ENCODE data around the gene LRRN2.

The LRRN2 gene

DNA sequence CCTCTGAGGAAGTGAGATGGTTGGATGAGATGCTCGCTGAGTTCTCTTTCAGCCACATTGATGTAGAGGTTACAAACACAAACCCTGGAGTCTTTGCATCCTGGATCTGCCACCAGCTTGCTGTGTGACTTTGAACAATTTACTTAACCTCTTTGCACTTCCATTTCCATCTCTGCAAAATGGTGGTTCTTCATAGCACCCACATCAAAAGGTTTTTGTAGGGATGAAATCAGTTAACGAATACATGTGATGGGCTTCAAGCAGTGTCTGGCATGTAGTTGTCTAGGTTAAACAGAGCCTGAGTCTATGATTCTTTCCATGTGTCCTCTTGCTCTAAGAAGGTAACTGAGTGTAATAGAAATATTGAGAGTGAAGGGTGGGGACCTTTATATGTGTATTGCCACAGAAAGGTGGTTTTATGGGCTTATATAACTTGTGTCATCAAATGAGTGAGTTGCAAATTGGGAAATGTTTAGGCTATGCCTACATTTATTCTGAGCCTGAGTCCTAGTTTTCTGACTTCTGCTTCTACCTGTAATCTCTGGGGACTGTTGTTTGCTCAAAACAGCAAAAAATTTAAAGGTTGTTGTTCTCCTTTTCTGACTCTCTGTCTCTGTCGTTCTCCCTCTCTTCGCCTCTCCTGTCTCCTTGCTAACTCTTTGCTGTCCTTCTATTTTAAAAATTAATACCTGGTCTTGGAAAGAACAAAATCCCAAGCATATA is 27.3 kb upstream of the LRRN2 start:
- DNase-seq (ENCODE audit: low read depth) = no peak

DNA sequence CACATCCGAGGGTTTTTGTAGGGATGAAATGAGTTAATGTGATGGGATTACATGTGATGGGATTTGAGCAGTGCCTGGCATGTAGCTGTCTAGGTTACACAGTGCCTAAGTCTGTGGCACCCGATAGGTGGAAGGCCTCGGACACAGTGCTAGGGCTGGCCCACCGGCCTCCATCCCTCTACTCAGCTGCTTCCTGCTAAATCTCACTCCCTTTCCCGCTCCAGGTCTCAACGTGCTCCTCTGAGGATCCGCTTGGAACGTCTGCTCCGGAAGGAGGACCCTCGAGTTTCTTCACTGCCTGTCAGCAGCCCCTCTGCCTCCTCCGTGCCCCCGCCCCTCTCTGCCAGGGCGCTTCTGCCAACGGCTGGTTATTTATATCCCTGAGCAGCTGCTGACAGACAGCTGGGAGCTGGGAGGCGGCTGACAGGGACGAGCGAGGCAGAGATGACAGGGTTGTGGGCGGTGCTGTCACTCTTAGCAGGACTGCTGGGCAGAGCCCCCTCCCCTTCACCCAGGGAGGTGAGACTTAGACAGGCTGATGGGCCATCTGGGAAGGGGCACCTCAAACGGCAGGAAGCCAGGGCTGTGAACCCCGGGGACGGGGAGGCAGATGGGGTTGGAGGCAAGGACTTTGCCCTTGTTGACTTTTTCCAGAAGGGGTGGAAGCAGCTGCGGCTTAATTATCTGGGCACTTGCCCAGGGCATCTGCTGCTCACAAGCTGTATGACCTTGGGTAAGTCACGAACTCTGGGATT is 26.6 kb upstream of the LRRN2 start:
- no peak for DNase-seq (ENCODE audit: low read depth)

DNA sequence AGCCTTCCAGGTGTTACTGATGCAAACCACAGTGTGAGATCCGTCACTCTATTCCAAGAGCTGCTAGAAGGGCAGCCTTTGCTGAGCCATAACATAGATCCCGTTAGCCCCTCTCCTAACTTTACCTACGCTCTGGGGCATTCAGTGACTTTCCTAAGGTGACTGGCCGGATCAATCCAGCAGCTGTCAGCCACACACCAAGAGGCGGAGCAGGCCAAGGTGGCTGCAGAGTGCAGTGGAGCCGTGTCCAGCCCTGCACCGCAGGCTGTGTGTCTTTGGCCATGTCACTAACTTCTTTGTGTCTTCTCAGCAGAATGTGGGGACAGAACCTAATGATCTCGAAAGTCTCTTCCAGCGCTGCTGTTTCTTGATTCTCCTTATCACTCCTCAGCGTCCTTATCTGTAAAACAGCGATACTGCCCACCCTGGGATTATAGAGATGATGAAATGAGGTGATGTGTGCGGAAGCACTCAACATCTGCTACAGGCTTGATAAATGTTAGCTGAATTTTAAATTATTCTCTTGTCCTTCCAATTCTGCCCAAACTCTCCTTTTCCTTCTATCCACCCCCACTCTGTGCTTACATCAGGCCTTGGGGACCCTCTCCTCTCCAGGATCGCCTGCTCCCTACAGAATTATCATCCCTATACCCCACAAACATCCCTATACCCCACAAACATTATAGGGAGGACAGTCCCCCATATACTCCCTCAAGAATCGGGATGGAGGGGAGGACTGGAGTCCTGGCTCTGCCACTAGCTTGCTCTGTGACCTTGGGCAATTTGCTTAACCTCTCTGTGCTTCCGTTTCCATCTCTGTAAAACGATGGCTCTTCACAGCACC is 25.8 kb upstream of the LRRN2 start:
- no peak for DNase-seq (ENCODE audit: low read depth)

DNA sequence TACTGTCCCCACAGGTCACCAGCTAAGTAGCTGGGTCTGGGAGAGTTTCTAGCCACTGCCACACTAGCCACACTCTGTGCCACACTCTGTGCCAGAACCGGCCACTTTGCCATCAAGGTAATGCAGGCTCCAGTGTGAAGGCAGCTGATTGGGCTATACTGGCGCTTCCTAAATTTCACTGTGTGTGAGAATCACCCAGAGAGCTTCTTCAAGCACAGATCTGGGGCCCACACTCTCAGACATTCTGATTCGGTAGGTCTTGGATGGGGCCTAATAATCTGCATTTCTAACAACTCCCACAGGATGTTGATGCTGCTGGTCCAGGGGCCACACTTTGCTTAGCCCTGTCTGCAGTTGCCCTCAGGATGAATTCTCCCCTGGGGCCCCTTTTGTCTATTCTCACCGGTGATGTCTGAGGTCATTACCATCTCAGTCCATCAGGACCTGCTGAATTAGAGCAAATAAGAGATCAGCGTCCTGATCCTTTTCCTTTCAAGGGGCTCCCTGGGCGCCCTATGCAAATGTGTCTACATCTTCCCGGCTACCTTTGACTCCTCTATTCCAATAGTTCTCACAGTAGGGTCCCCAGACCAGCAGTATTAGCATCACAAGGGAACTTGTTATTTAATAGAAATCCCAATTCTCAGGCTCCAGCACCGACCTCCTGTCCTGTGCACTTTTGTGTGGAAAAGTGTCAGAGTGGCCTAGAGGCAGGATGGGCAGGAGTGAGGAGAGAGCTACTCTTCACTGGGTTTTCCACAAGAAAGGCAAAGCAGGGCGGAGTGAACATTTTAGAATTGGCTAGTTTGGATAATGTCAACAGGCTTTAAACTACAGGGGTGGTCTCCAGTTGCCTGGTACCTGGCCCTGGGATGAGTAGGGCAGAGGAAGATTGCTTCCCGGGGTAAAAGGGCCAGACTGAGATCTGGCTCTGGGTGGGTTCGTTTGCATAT is 24.7 kb upstream of the LRRN2 start:
- no peak for DNase-seq (ENCODE audit: low read depth)

DNA sequence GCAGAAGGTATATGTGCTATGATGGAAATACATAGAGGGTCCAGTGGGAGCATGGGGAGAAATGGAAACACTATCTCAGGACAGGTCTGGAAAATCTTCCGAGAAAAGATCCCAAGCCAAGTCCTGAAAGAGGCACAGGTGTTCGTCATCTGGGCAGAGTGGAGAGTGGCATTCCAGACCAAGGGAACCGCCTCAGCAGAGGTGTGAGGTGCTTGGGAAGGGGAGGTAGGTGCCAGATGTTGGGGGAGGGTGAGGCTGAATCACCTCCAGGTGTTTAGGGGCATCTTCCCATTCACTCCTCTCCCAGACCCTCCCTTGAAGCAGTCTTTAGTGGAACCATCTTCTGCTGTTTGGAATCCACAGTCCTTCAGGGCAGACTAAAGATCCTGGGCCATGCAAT is 23.5 kb upstream of the LRRN2 start:
- no peak for DNase-seq (ENCODE audit: low read depth)

DNA sequence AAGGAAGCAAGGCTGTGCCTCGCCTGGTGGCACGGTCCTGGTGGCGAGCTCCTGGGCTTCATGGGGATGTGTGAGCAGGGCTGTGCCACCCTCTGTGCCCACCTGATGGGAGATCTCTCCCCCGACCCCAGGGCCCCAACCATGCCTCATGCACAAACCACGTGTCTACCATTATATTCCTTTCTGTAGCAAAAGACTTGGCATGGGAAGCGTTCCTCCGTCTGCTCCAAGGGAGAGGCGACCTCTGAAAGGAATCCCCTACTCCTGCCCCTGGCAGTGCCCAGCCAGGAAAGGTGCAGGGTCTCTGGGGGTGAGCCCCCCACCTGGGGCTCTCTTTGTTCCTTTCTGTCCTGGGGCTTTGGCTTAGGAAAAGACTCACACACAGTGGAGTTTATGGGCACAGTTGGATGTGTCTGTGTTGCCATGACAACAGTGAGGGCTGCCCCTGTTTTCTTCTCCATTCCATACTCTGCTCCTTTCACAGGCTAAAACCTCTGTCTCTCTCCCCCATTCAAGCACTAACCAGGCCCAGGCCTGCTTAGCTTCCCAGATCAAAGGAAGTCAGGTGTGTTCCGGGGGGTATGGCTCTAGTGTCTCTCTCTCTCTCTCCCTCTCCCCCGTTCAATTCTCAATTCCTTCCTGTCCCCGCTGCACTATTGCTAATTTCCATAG is 21.4 kb upstream of the LRRN2 start:
- DNase-seq (ENCODE audit: low read depth) = no peak

DNA sequence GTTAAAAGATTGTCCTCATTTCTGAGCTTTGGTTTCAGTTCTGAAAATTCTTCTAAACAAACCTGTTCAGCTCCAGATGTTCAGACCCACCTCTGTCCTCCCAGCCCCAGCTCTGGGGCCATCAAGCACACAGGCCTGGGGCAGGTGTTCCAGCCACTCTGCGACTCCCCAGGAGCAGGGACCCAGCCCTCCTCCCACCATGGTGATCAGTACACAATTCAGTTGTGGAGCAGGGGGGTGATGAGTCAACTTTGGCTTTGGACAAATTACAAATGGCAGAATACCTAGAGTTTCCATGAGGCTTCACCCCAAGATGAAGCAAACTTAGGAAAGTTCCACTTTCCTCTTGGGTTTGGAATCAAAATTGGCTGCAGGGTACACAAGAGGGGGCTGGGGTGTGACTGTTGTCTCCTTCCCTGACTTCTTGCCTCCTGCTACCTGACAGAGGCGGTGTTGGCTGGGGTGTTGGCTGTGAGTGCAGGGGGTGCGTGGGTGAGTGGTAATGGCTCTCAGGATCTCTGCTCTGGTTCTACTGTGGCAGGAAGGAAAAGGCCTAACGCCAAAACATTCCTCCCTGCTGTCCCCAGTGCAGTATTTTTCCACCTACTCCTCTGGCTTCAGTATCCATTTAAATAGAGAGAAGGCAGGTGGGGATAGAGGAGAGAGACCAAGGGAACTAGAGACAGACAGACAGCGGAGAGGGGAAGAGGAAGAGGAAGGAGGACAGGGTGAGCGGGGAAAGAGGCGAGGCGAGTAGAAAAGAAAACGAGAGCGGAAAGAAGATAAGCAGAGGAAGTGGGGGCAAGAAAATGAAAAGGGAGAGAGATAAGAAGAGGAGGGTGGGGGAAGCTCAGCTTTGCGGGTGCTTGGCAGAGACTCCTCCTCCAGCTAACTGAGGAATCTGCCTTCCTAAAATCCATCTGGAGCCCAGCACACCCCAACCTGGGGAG is 20.6 kb upstream of the LRRN2 start:
- DNase-seq (ENCODE audit: low read depth) = no peak

DNA sequence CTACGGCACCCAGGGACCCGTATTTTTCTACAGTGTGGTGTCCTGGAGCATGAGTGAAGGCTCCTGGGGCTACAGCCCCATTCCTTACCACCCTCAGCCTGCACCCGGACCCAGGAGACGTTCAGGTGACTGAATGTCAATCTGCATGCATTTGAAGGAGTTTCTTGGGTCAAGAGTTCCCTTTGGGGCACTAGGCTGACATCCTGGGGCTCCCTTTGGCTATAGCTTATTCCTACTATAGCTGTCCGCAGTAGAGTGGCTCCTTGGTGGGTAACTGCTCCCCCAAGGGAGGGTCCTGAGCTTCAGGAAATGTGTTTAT is 19.9 kb upstream of the LRRN2 start:
- no peak for DNase-seq (ENCODE audit: low read depth)

DNA sequence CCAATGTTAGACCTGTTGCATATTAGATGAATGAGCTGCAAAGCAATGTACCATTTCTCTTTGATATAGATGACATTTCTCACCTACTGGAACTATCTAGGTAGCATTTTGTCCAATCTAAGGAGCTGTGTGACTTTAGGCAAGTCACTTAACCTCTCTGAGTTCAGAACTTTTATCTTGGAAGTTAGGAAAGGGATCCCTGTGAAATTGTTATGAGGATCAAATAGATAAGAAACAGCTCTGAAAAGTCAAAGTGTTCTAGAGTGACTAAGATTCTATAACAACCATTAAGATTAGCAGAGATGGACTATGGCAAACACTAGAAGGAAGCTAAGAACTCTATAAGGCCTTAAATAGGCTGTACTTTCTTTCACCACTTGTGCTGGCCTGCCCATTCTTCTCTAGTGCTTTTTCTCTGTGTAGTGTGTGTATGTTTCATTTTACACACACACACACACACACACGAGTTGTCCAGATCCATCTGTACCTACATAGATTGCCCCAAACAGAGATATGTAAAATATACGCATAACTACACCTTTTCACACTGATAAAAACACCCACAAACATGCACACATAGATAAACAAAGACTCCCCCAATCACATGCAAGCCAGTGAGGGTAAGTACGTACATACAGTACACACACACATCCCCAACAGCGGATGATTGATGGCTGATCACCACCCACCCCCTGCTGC is 19.4 kb upstream of the LRRN2 start:
- no peak for DNase-seq (ENCODE audit: low read depth)

DNA sequence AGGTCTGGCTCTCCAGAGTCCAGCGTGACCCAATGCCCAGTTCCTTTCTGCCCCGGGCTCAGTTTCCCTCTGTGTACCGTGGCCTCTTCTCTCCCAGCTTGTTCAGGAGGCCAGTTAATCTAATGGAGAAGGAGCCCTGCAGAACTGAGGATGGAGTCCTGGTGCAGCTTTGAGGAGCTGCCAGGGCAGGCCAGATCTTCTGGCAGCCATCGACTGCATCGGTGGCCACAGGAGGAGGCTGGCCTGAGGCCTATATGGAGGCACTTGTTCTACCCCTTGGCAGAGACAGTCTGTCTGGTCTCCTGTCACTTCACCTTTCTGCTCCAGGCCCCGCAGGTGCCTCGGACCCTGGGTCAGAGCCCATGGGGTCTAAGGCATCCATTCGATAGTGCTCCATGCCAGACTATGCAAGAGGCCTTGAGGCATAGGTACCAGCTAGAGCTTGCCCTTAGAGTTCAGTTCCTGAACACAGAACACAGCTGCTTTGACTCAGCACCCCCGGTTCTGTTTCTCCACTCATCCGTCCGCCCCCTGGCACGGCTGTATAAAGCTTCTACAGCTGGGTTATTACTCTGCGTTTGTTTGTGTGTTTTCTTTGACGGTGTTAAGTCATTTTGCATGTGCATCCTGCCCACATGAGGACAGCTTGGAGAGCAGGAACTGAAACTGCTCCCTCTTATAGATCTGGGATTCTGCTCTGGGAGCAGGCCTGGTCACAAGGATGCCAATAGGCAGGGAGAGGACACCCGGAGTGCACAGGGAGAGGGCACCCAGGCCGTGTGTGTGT is 18.5 kb upstream of the LRRN2 start:
- DNase-seq (ENCODE audit: low read depth) = no peak

DNA sequence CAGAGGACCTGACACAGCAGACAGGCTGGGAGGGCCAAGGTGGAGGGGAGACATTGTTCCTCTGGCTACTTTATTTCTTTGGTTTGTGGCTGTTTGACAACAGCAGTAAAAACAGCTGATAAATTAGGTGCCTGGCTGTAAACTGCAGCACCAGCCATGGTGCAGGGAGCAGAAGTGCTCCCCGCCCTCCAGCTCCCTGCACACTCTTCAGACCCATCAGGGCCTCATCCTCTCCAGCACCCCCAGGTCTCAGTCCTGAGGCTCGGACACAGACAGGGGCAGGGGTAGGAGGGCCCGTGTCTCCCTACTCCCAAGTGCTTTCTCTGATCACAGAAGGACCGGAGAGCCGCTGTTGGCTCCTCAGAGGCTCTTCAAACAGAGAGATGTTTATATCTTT is 17.7 kb upstream of the LRRN2 start:
- no peak for DNase-seq (ENCODE audit: low read depth)

DNA sequence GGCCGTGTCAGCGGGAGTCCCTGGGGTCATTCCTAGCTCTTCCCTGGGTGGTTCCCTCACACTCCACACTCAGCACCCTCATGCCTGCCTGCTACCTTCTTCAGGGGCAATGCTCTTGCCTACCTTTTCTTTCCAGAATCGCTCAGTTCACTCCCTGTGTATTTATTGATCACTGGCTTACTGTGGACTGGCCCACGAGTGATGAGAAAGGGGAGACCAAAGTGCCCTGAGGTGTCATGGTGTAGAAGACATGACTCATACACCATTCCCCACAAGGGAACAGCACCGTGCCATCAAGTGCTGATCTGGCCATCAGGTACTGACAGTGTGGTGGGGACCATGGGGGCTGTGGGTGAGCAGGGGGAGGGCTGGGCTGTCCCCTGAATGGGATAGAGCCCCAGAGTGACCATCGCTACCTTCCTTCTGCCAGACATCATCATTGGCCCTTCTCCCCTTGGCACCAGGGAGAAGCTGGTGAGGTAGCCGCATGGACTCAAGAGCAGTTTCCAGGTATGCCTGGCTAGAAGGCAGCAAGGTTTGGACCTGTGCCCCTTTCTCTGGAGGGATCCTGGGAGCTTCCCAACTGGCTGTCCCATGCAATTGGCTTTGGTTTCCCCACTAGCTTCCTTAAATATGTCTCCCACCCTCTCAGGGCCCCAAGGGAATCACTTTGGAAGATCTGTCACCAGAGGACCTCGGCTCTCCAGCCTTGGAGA is 17.2 kb upstream of the LRRN2 start:
- DNase-seq (ENCODE audit: low read depth) = no peak

DNA sequence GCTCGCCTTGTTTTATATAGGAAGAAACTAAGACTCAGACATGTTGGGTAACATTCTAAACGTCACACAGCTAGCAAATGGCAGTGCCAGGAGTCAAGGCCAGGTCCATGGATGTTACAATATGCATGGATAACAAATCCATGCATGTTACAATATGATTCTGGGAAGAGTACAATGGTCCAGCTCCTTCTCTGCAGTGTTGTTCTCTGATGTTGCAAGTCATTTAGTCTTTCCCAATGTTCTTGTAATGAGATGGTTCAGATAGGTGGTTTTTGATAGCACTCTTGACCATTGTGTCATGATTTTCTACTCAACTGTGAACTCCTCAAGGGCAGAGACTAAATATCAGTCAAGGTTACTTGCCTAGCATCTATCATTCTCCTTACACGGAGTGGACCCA is 15.7 kb upstream of the LRRN2 start:
- no peak for DNase-seq (ENCODE audit: low read depth)

DNA sequence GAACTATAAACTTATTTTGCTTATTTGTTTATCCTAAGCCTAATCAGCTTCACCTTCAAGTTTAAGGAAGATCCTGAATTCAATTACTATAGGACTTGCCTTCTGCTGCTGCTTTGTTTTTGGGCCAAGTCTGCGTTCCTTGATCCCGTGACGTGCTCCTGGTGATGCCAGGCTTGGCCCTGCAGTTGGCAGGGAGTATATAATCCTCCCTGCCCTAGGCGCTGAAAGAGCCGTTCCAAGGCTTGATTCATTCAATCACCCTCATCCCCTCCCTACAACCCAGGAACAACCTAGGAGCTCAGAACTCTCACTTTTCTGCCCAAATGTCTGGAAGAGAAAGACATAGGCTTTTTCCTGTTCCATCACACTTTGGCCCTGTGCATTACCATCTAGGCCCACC is 12.4 kb upstream of the LRRN2 start:
- no peak for DNase-seq (ENCODE audit: low read depth)

DNA sequence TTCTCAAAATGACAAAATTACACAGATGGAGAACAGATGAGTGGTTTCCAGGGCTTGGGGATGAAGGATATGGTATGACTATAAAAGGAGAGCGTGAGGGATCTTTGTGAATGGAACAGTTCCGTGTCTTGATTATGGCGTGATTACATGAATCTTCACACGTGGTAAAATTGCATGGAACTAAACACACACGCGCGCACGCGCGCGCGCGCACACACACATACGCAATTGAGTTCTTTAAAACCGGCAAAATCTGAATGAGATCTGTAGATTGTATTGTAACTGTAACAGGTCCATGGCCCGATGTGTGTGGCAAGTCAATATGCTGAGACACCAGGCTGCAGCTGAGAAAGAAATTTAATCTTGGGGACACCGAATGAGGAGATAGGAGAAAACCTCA is 11.1 kb upstream of the LRRN2 start:
- no peak for DNase-seq (ENCODE audit: low read depth)

DNA sequence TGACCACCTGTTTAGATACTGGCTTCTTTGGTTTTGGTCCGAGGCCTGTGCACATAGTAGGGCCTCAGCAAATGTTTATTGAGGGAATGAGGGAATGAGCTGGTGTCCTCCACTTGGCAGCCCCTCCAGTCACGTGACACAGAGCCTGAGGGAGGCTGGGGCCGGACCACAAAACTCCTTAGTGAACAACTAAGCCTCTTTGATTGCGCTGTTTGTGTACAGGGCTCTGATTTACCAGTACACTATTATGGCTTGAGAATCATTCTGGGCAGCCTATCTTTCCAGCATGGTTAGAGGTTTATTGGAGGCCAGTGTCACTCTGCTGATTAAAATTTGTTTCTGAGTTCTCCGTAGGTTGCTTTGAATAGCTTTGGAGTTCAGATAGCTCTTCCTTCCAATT is 10.2 kb upstream of the LRRN2 start:
- DNase-seq (ENCODE audit: low read depth) = no peak

DNA sequence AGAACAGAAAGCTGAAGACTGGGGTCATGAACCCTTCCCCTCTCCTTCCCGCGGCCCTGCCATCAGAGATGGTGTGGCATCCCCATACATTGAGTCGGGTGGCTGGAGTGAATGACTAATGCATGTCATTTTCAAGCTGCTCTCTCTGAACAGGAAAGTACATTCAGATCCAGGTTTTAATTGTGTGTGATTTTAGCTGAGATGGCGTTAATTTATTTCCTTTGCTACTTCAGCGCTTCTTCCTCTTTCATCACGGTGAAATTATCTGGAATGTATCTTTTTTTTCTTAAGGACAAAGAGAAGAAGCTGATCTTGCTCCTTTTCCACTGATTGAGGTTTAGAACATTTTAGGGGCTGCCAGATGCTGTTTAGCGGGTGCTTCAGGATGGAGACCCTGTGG is 8.6 kb upstream of the LRRN2 start:
- no peak for DNase-seq (ENCODE audit: low read depth)

DNA sequence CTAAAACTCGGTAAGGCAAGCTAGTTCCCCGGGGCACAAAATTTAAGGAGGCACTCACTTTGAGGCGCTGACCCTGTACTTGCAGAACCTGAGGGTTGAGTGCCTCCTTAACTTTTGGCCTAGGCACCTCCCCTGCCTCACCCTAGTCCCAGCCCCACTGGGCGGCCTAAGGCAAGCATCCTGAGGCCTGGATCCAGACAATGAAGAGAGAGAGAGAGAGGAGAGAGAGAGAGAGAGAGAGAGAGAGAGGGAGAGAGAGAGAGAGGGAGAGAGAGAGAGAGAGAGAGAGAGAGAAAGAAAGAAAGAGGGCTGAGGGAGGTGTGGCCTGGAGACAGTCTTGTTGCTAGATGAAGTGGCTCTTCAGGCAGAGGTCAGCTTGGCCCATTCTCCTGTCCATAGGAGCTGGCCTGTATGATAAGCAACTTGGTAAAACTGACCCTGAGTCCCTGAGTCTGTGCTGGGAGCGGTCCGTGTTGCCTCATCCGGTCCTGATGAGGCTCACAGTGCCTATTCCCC is 7.4 kb upstream of the LRRN2 start:
- no peak for DNase-seq (ENCODE audit: low read depth)

Data from fibroblast of the conjunctiva (primary cell).